HEK293 (cell line): ENCODE data around the gene PTPRH.

Experiments
- CTCF ChIP-seq: fragments of 450-650 bp; formaldehyde crosslinking; IDR thresholded peaks from 2 replicates; pipeline ENCODE4 v1.5.1; 2016; ENCODE audit warnings: missing biosample characterization, missing genetic modification characterization
- HOXA7 ChIP-seq: sonication (generic); formaldehyde crosslinking; IDR thresholded peaks from 2 replicates; pipeline ENCODE4 v1.8.1; 2022; ENCODE audit warnings: missing genetic modification reagents, borderline replicate concordance
- ZBTB21 ChIP-seq: fragments of 450-650 bp; formaldehyde crosslinking; IDR thresholded peaks from 2 replicates; pipeline ENCODE4 v1.5.1; 2017; ENCODE audit warnings: missing biosample characterization, missing genetic modification characterization
- ZBTB44 ChIP-seq: fragments of 450-650 bp; IDR thresholded peaks from 2 replicates; pipeline ENCODE4 v1.5.1; 2018; ENCODE audit warnings: missing biosample characterization, mild to moderate bottlenecking, missing genetic modification characterization
- ZNF23 ChIP-seq: fragments of 450-650 bp; formaldehyde crosslinking; IDR thresholded peaks from 2 replicates; pipeline ENCODE4 v1.5.1; 2016; ENCODE audit warnings: missing biosample characterization, missing genetic modification characterization, borderline replicate concordance
- ZNF394 ChIP-seq: fragments of 450-650 bp; formaldehyde crosslinking; IDR thresholded peaks from 2 replicates; pipeline ENCODE4 v1.5.1; 2016; ENCODE audit warnings: missing biosample characterization, missing genetic modification characterization, mild to moderate bottlenecking, moderate library complexity, borderline replicate concordance
- ZNF398 ChIP-seq: fragments of 450-650 bp; formaldehyde crosslinking; IDR thresholded peaks from 2 replicates; pipeline ENCODE4 v1.5.1; 2017; ENCODE audit warnings: missing biosample characterization, missing genetic modification characterization
- ZNF433 ChIP-seq: fragments of 450-650 bp; formaldehyde crosslinking; IDR thresholded peaks from 2 replicates; pipeline ENCODE4 v1.5.1; 2016; ENCODE audit warnings: missing biosample characterization, missing genetic modification characterization, low read depth
- ZNF510 ChIP-seq: fragments of 450-650 bp; formaldehyde crosslinking; IDR thresholded peaks from 2 replicates; pipeline ENCODE4 v1.5.1; 2018; ENCODE audit warnings: mild to moderate bottlenecking, missing genetic modification characterization, missing biosample characterization; ENCODE audit not compliant: insufficient replicate concordance
- ZNF544 ChIP-seq: fragments of 450-650 bp; formaldehyde crosslinking; IDR thresholded peaks from 2 replicates; pipeline ENCODE4 v1.5.0; 2017; ENCODE audit warnings: missing biosample characterization, missing genetic modification characterization

GRCh38 chr19:55171440-55171839, 37.9 kb downstream of the PTPRH start:
- TF ChIP-seq CTCF (tag by site-specific recombination): no peak
- no peak for TF ChIP-seq ZBTB21 (tag by site-specific recombination)
- TF ChIP-seq ZNF23: no peak
- no peak for TF ChIP-seq ZBTB44 (tag by site-specific recombination)
- TF ChIP-seq ZNF398 (tag by site-specific recombination): no peak
- TF ChIP-seq ZNF433 (tag by site-specific recombination): no peak
- no peak for TF ChIP-seq ZNF510 (tag by site-specific recombination)
- no peak for TF ChIP-seq HOXA7 (CRISPR knock-in tag)
- TF ChIP-seq ZNF544: no peak
- TF ChIP-seq ZNF394: no peak
